ENCODE measurements around the gene KIAA1217.
A peak's percentile ranks its signal among the peaks of the same experiment; 100 is the strongest.

The KIAA1217 gene

GRCh38 chr10:24552346-24553016, 343.5 kb downstream of the KIAA1217 start:
- DNase-seq (ENCODE audit: low spot score) = peak; percentile 50

DNA sequence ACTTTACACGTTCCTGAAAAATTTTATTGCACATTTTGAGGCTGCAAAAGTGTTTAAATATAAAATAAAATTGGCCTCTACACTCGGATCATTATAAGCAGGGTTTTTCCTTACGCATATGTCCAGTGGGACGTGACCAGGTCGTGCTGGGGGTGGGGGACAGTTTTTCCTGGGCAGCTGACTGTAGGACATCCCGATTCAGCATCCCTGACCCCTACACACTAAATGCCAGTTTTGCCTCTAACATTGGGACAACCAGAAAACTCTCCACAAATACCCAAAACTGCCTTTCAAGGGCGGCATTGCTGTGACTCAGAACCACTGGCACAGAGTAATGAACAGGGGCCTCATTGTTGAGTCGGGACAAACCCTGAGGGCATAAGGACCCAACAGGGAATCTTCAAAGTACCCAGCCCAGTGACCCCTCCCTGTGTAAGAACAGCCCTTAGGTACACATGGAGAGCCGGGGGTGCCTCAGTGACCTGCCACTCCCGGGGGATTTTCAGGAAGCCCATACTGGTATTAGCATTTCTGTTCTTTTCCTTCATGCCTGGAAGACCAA, 344.2 kb downstream of the KIAA1217 start:
- no peak for DNase-seq (ENCODE audit: low spot score)

DNA sequence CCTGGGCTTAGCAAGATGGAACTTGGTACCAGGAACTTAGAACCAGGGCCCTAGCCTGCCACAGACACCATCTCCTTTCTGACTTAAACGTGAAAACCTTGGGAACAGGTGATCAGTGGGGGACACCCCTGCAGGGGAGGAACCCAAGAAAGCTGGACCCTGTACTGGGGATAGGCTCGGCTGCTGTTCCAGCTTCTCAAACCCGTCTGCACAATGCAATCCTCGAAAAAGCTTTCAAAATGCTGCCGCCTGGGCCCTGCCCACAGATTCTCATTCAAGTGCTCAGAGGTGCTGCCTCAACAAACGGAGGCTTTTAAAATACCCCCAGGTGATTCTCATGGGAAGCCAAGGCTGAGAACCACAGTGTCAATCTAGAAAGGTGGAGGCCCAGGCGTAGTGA, 345.1 kb downstream of the KIAA1217 start:
- no peak for DNase-seq (ENCODE audit: low spot score)

GRCh38 chr10:24556126-24556749, 347.3 kb downstream of the KIAA1217 start:
- no peak for DNase-seq (ENCODE audit: low spot score)

- peak; percentile 77 for DNase-seq (ENCODE audit: low spot score)
These were observed 348.1 kb downstream of the KIAA1217 start for GRCh38 chr10:24556750-24557742.

DNA sequence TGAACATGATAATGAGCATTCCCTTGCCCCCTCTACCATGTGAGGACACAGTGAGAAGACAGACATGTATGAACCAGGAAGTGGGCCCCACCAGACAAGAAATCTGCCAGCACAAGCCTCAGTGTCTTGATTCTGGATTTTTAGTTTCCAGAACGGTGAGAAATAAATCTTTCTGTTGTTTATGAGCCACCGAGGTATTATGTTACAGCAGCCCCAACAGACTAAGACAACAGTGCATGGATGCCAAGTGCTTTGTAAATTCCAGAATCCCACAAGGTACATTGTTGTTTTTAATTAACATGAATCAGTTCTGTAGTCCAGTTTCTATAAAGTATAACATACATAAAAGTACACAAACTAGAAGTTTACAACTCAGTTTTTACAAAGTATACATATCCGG, 352.5 kb downstream of the KIAA1217 start:
- no peak for DNase-seq (ENCODE audit: low spot score)

GRCh38 chr10:24568042-24568441, 359.1 kb downstream of the KIAA1217 start:
- DNase-seq (ENCODE audit: low spot score) = peak; percentile 57

DNA sequence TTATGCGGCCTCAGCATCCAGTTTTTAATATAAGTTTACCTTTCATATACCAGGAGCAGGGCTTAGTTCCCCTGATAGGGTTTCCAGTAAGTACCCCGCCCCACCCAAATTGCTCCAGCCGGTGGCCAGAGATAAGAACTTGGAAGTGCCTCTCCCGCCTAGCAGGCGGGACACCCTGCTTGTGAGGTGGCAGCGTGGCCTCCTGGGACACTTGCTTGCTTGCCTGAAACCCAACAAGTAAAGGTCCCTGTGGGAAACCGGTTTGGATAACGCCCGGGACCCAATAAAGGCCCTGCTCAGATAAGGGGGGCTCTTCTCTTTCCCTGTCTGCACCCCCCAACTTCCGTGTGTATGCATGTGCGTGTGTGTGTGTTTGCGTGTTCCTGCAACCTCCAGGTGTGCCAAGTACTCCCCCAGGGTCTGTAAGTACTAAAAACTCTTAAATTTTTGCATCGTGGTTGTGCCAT, 360.4 kb downstream of the KIAA1217 start:
- DNase-seq (ENCODE audit: low spot score) = peak; percentile 95

GRCh38 chr10:24569828-24570657, 361.1 kb downstream of the KIAA1217 start:
- DNase-seq (ENCODE audit: low spot score) = peak; percentile 77

DNA sequence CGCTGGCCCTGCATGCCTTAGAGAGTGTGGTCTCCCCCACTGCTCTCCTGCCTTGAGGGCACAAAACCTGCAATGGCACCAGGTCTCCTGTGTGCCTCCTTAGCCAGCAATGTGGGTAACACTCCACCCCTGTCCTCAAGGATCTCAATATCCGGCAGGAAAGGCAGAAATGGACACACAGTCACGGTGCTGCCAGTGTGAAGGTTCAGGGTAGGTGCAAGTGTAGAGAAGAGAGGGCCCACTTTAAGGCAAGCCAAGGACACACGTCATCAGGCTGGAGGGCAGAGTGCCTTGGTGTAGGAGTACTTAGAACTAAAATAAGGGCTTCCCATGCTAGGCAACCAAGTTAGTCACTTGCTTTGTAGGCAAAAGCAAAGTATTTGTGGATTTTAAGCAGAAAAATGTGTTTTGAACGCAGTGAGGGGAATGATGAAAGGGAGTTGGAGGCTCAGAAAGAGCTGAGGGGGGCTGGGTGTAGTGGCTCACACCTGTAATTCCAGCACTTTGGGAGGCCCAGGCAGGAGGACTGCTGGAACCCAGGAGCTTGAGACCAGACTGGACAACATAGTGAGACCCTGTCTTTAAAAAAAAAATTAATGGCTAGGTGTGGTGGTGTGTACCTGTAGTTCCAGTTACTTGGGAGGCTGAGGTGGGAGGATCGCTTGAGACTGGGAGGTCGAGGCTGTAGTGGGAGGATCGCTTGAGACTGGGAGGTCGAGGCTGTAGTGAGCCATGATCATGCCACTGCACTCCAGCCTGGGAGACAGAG, 361.9 kb downstream of the KIAA1217 start:
- DNase-seq (ENCODE audit: low spot score) = peak; percentile 42

DNA sequence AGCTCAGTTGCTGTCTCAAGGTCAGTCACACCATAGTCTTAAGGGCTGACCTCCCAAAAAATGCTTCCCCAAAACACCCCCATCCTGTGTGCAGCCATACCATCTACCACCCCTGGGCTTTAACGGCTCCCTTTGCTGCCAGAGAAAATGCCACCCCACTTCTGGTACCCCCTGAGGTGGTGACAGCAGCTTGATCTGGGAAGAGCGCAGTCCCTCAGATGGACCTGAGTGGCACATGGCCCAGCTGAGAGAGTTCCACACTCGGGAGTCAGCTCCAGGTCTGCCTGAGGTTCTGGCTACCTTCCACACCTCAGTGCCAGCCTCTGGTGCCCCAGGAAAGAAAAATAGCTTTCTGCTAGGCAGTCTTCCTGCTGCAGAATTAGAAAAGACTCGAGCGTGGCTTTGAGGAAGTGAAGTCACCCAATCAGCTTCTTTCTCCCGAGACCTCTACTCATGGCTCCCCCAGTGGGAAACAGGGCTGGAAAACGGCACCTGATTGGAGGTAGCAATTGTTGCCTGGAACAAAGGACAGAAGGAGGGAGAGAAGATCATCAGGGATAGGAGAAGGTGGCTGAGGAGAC, 363.0 kb downstream of the KIAA1217 start:
- DNase-seq (ENCODE audit: low spot score) = no peak

DNA sequence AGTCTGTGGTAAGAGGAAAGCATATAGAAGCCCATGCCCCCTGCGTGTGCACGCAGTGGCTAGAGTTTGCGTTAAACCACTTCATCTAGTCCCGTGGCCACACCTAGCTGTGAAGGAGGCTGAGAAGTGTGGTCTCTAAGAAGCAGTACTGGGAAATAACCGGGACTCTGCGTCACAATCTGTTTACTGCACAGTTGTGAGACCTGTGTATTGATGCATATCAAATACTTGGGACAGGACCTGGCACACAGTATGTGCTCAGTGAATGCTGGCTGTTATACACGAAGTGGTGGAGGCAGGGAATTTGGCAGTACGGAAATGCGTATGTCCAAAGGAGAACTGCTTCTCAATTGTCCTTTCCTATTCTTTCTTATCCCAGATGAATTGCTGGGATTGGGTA, 365.2 kb downstream of the KIAA1217 start:
- DNase-seq (ENCODE audit: low spot score) = no peak

DNA sequence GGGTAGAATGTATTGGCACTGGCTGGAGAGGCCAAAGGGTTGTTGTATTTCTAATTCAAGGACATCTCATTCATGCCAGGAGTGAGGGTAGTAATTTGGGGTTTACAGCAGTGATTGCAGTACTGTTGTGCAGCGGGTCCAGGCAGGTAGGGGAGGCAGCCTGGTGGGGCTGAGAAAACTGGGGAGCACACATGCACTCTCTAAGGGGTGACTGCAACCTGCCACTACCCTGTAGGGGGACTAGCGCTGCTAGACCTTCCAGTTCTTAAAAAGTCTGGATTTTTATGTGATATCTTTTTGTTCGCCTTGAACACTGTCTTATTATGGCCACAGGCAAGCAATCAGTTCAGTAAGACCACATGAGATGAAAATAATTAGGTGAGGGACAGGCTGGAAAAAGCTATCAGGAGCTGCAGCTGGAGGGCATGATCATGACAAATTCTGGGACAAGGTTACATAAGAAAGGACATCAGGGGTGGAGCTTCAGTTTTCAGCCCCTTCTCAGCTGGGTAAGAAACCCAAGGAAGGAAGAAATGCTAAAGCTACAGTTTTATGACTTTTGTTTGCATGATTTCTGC, 365.7 kb downstream of the KIAA1217 start:
- peak; percentile 46 for DNase-seq (ENCODE audit: low spot score)

GRCh38 chr10:24575481-24576002, 366.6 kb downstream of the KIAA1217 start:
- no peak for DNase-seq (ENCODE audit: low spot score)

GRCh38 chr10:24579448-24579847, 370.5 kb downstream of the KIAA1217 start:
- no peak for DNase-seq (ENCODE audit: low spot score)

- no peak for DNase-seq (ENCODE audit: low spot score)
These were observed 371.0 kb downstream of the KIAA1217 start for GRCh38 chr10:24579906-24580305.

DNA sequence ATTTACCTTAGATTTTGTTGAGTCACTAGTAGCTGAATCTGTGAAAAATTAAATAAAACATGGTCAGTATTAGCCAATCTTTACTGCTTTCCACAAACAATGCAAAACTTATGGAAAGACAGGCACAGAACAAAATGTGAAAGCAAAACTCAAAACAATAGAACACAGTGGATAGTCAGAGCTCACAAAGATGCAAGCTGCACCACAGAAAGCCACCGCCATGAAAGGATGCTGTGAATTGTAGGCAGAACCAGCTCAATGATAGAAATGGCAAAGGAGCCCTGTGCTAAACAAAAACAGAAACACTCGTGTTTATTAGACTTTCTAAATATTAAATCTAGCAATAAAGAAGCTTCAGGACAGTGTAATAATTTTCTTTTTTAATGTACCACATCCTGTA, 380.3 kb downstream of the KIAA1217 start:
- DNase-seq (ENCODE audit: low spot score) = no peak

DNA sequence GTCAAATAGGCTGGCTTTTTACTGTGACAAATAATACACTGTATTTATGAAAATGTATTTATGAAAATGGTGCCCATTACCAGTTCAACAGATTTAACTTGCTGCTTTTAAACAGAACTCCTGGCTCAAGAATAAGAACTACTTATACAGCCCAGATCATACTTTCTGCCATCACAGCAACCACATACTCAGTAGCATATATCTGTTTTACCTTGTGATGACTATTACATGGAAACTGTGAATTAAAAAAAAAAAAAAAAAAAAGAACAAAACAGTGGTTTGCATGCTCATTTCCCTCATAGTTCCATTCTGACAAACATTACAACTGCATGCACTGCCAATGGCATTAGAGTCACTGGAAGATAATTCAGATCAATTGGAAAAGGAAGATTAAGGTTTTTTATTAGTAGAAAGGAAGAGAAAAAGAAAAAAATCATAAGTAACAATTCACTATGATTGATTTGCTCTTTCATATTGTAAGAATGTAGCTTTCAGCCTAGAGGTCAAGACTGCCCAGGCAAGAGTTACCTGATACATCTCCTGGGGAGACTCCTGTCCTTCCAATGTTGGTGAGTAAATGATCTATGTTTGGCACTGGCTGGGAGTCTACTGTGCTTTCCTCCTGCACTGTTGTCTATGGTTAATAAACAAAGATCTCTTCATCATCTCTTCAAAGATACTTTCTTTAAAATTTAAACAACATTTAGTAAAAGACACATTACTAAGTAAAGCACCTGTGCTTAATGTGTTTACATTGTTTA, 381.9 kb downstream of the KIAA1217 start:
- no peak for DNase-seq (ENCODE audit: low spot score)

Data from hematopoietic multipotent progenitor cell treated with erythropoietin and hydrocortisone succinate and interleukin-3 and kit ligand, for 15 days (in vitro differentiated cells).